C4-2B (cell line): ENCODE measurements around the gene WNT3.

Experiments used
- CTCF ChIP-seq: fragments of 450-650 bp; conservative IDR thresholded peaks from 2 replicates; pipeline ENCODE4 v1.5.1; 2017; ENCODE audit warnings: mild to moderate bottlenecking
- ZFX ChIP-seq: fragments of 450-650 bp; IDR thresholded peaks from 2 replicates; pipeline ENCODE4 v1.6.1; 2017

- TF ChIP-seq CTCF (no peak), ZFX (no peak)
These were observed 5.2 kb upstream of the WNT3 start for GRCh38 chr17:46823657-46824056.
